ENCODE results near the gene PRKAB1. TPM values are rescaled to one million over a fixed set of nuclear protein-coding genes. Genes with fewer than 3 reads are reported as not detected.
"Not testable (repeated sequence)": the region's sequence is repeated elsewhere in the genome, so short reads cannot be mapped to it uniquely, and the experiment has no call there.

The PRKAB1 gene
- total and polyA plus RNA-seq, 2 experiments from 2014 or later: 16.3 to 31.0 TPM

DNA sequence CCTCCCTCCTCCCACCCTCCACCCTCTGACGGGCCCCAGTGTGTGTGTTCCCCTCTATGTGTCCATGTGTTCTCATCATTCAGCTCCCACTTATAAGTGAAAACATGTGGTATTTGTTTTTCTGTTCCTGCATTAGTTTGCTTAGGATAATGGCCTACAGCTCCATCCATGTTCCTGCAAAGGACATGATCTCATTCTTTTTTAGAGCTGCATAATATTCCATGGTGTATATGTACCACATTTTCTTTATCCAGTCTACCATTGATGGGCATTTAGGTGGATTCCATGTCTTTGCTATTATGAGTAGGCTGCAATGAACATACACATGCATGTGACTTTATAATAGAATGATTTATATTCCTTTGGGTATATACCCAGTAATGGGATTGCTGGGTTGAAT, 38.5 kb downstream of the PRKAB1 start:
- H3K36me3 Mint-ChIP-seq (ENCODE audit: low read depth): peaks cover 74% of the 10 kb centered on the region

DNA sequence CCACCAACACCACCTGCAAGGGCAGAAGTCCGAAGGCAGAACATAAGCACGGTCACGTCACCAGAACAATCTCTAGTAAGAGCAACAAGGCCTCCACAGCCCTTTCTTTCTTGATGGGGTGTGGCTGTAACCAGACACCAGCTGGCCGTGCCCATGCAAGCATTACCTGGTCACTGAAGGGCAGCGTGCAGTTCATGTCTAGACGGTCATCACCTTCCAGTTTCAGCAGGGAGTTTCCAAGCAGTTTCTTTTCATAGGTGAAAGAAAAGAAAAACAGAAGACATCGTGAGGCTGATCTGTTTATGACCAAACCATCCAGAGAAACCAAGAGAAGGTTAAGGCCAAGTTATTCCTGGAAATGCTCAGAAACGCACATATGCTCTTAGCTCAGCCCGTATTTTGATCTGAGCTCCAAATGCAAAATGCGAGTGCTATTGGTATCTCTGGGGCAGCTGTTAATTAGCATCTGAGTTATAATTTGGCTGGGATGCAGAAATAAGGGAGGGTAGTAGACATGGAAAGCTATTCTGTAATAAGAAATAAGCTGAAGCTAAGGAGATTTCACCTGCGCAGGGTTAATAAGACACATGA, 42.5 kb downstream of the PRKAB1 start:
- H3F3A ChIP-seq (replicated peaks; ENCODE audit: low read depth): no peaks in the 10 kb centered on the region
- Mint-ChIP-seq H3K4me3 (no peak overlapping the region), H3K36me3 (ENCODE audit: low read depth) (peaks cover 85% of the 10 kb centered on the region), H3K9me3 (no peaks in the 10 kb centered on the region), H3K27ac (no peak overlapping the region), H3K27me3 (ENCODE audit: insufficient read depth, low read depth, poor library complexity) (peaks cover 2% of the 10 kb centered on the region), H3K4me1 (no peaks in the 10 kb centered on the region)
- H2AFZ ChIP-seq: no peak overlapping the region
- H3K27ac ChIP-seq (ENCODE audit: low read depth): no peak overlapping the region
- ATAC-seq (no peak), DNase-seq (ENCODE audit: low spot score) (no peak)
- H3K79me2 ChIP-seq (replicated peaks; ENCODE audit: insufficient read depth): no peaks in the 10 kb centered on the region
- no peak overlapping the region for H3K4me3 ChIP-seq
- H4K20me1 ChIP-seq (replicated peaks; ENCODE audit: insufficient read depth): peaks cover 5% of the 10 kb centered on the region; the same call in 1 of the 2 replicates
- H3K36me3 ChIP-seq (ENCODE audit: insufficient read depth): peaks cover 38% of the 10 kb centered on the region
- no peaks in the 10 kb centered on the region for H3K4me1 ChIP-seq (ENCODE audit: insufficient read depth)
- no peaks in the 10 kb centered on the region for H3K9me2 ChIP-seq (ENCODE audit: insufficient read depth)
- H3K4me2 ChIP-seq: no peak overlapping the region
- H3K27me3 ChIP-seq (ENCODE audit: insufficient read depth): no peaks in the 10 kb centered on the region
- TF ChIP-seq EZH2phosphoT487 (IDR thresholded peaks at IDR 0.05; ENCODE audit: unreplicated experiment): no peak
- TF ChIP-seq, protein P1, sequence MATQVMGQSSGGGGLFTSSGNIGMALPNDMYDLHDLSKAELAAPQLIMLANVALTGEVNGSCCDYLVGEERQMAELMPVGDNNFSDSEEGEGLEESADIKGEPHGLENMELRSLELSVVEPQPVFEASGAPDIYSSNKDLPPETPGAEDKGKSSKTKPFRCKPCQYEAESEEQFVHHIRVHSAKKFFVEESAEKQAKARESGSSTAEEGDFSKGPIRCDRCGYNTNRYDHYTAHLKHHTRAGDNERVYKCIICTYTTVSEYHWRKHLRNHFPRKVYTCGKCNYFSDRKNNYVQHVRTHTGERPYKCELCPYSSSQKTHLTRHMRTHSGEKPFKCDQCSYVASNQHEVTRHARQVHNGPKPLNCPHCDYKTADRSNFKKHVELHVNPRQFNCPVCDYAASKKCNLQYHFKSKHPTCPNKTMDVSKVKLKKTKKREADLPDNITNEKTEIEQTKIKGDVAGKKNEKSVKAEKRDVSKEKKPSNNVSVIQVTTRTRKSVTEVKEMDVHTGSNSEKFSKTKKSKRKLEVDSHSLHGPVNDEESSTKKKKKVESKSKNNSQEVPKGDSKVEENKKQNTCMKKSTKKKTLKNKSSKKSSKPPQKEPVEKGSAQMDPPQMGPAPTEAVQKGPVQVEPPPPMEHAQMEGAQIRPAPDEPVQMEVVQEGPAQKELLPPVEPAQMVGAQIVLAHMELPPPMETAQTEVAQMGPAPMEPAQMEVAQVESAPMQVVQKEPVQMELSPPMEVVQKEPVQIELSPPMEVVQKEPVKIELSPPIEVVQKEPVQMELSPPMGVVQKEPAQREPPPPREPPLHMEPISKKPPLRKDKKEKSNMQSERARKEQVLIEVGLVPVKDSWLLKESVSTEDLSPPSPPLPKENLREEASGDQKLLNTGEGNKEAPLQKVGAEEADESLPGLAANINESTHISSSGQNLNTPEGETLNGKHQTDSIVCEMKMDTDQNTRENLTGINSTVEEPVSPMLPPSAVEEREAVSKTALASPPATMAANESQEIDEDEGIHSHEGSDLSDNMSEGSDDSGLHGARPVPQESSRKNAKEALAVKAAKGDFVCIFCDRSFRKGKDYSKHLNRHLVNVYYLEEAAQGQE (IDR thresholded peaks at IDR 0.05; ENCODE audit: unreplicated experiment): no peak
- TF ChIP-seq, protein P2, sequence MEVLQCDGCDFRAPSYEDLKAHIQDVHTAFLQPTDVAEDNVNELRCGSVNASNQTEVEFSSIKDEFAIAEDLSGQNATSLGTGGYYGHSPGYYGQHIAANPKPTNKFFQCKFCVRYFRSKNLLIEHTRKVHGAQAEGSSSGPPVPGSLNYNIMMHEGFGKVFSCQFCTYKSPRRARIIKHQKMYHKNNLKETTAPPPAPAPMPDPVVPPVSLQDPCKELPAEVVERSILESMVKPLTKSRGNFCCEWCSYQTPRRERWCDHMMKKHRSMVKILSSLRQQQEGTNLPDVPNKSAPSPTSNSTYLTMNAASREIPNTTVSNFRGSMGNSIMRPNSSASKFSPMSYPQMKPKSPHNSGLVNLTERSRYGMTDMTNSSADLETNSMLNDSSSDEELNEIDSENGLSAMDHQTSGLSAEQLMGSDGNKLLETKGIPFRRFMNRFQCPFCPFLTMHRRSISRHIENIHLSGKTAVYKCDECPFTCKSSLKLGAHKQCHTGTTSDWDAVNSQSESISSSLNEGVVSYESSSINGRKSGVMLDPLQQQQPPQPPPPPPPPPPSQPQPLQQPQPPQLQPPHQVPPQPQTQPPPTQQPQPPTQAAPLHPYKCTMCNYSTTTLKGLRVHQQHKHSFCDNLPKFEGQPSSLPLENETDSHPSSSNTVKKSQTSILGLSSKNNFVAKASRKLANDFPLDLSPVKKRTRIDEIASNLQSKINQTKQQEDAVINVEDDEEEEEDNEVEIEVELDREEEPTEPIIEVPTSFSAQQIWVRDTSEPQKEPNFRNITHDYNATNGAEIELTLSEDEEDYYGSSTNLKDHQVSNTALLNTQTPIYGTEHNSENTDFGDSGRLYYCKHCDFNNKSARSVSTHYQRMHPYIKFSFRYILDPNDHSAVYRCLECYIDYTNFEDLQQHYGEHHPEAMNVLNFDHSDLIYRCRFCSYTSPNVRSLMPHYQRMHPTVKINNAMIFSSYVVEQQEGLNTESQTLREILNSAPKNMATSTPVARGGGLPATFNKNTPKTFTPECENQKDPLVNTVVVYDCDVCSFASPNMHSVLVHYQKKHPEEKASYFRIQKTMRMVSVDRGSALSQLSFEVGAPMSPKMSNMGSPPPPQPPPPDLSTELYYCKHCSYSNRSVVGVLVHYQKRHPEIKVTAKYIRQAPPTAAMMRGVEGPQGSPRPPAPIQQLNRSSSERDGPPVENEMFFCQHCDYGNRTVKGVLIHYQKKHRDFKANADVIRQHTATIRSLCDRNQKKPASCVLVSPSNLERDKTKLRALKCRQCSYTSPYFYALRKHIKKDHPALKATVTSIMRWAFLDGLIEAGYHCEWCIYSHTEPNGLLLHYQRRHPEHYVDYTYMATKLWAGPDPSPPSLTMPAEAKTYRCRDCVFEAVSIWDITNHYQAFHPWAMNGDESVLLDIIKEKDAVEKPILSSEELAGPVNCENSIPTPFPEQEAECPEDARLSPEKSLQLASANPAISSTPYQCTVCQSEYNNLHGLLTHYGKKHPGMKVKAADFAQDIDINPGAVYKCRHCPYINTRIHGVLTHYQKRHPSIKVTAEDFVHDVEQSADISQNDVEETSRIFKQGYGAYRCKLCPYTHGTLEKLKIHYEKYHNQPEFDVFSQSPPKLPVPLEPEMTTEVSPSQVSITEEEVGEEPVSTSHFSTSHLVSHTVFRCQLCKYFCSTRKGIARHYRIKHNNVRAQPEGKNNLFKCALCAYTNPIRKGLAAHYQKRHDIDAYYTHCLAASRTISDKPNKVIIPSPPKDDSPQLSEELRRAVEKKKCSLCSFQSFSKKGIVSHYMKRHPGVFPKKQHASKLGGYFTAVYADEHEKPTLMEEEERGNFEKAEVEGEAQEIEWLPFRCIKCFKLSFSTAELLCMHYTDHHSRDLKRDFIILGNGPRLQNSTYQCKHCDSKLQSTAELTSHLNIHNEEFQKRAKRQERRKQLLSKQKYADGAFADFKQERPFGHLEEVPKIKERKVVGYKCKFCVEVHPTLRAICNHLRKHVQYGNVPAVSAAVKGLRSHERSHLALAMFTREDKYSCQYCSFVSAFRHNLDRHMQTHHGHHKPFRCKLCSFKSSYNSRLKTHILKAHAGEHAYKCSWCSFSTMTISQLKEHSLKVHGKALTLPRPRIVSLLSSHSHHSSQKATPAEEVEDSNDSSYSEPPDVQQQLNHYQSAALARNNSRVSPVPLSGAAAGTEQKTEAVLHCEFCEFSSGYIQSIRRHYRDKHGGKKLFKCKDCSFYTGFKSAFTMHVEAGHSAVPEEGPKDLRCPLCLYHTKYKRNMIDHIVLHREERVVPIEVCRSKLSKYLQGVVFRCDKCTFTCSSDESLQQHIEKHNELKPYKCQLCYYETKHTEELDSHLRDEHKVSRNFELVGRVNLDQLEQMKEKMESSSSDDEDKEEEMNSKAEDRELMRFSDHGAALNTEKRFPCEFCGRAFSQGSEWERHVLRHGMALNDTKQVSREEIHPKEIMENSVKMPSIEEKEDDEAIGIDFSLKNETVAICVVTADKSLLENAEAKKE (CRISPR knock-in tag; IDR thresholded peaks at IDR 0.05): no peak
- TF ChIP-seq POLR2AphosphoS5 (IDR thresholded peaks at IDR 0.05; ENCODE audit: low read depth): no peak
- TF ChIP-seq CREB1 (CRISPR knock-in tag; IDR thresholded peaks at IDR 0.05; ENCODE audit: low read depth): no peak
- no peak for TF ChIP-seq STAT1 (IDR thresholded peaks at IDR 0.05; ENCODE audit: unreplicated experiment)
- no peak for TF ChIP-seq JUNB (IDR thresholded peaks at IDR 0.05; ENCODE audit: unreplicated experiment)
- TF ChIP-seq, protein P3, sequence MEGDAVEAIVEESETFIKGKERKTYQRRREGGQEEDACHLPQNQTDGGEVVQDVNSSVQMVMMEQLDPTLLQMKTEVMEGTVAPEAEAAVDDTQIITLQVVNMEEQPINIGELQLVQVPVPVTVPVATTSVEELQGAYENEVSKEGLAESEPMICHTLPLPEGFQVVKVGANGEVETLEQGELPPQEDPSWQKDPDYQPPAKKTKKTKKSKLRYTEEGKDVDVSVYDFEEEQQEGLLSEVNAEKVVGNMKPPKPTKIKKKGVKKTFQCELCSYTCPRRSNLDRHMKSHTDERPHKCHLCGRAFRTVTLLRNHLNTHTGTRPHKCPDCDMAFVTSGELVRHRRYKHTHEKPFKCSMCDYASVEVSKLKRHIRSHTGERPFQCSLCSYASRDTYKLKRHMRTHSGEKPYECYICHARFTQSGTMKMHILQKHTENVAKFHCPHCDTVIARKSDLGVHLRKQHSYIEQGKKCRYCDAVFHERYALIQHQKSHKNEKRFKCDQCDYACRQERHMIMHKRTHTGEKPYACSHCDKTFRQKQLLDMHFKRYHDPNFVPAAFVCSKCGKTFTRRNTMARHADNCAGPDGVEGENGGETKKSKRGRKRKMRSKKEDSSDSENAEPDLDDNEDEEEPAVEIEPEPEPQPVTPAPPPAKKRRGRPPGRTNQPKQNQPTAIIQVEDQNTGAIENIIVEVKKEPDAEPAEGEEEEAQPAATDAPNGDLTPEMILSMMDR (conservative IDR thresholded peaks at IDR 0.05; ENCODE audit: low read depth in 2 of 2): no peak
- no peak for TF ChIP-seq ZNF114 (CRISPR knock-in tag; IDR thresholded peaks at IDR 0.05)

More for the DNA sequence above, 38.5 kb downstream of the PRKAB1 start:
- not testable (repeated sequence) for H2AFZ ChIP-seq; H3K9me2 ChIP-seq (ENCODE audit: insufficient read depth); H3K79me2 ChIP-seq (replicated peaks; ENCODE audit: insufficient read depth); H3F3A ChIP-seq (replicated peaks; ENCODE audit: low read depth); H3K4me1 Mint-ChIP-seq; H3K4me2 ChIP-seq; H3K27ac ChIP-seq (ENCODE audit: low read depth); H4K20me1 ChIP-seq (replicated peaks; ENCODE audit: insufficient read depth); H3K27me3 Mint-ChIP-seq (ENCODE audit: insufficient read depth, low read depth, poor library complexity); H3K27ac Mint-ChIP-seq; DNase-seq (ENCODE audit: low spot score); H3K9me3 Mint-ChIP-seq; H3K4me3 ChIP-seq; H3K4me1 ChIP-seq (ENCODE audit: insufficient read depth); ATAC-seq; H3K27me3 ChIP-seq (ENCODE audit: insufficient read depth); H3K4me3 Mint-ChIP-seq
- H3K36me3 ChIP-seq (ENCODE audit: insufficient read depth): peaks cover 22% of the 10 kb centered on the region

All from GM23338 (cell line).